ENCODE data around the gene SUGCT.

DNA sequence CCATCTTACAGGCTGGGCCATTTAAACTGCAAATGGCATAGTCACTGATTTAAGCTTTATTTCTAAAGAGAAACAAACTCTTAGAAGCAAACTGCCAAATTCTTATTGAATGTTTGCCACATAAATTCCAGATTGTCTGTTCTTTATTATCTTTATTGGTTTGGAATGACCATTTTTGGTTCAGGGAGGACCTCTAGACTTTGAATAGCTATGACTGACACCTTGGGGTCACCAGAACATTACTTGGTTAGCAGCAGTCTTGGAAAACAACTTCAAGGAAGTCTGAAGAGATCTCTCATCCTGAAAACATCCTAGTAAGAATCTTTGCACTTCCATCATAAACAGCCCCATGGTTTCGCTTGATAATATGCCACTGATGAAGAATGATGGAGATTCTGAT is 197.1 kb downstream of the SUGCT start:
- TF ChIP-seq, protein P1, sequence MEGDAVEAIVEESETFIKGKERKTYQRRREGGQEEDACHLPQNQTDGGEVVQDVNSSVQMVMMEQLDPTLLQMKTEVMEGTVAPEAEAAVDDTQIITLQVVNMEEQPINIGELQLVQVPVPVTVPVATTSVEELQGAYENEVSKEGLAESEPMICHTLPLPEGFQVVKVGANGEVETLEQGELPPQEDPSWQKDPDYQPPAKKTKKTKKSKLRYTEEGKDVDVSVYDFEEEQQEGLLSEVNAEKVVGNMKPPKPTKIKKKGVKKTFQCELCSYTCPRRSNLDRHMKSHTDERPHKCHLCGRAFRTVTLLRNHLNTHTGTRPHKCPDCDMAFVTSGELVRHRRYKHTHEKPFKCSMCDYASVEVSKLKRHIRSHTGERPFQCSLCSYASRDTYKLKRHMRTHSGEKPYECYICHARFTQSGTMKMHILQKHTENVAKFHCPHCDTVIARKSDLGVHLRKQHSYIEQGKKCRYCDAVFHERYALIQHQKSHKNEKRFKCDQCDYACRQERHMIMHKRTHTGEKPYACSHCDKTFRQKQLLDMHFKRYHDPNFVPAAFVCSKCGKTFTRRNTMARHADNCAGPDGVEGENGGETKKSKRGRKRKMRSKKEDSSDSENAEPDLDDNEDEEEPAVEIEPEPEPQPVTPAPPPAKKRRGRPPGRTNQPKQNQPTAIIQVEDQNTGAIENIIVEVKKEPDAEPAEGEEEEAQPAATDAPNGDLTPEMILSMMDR (conservative IDR thresholded peaks at IDR 0.05) = no peak
- TF ChIP-seq ZFX (IDR thresholded peaks at IDR 0.05) = no peak

Measured in C4-2B (cell line).